Tibial artery (tissue), 4 donors: Measurements from ENCODE around the gene NAP1L1.
A peak's percentile ranks its signal among the peaks of the same experiment; 100 is the strongest.

ENCODE experiments used
- DNase-seq, 2 donors: peaks; one replicate each; pipeline ENCODE4 v3.0.0-alpha.2; 2019
- H3K27ac ChIP-seq, 2 donors: fragments of 200-600 bp; sonication (generic) in 1 of 2; 1 replicate in 1 of 2; 2 replicates in 1 of 2; pipeline ENCODE4 v1.5.1; 2018 to 2019; ENCODE audit warnings: mild to moderate bottlenecking in 1 of 2
- H3K27me3 ChIP-seq, 2 donors: fragments of 200-600 bp; sonication (generic) in 1 of 2; one replicate each; pipeline versions ENCODE4 v1.5.1 to v1.6.0; 2016 to 2019
- H3K36me3 ChIP-seq, 3 donors: fragments of 200-600 bp; sonication (generic) in 2 of 3; one replicate each; pipeline ENCODE4 v1.5.1; 2016 to 2019; ENCODE audit warnings: mild to moderate bottlenecking in 2 of 3
- H3K4me1 ChIP-seq, 4 donors: fragments of 200-600 bp; sonication (generic) in 2 of 4; 1 replicate in 3 of 4; 2 replicates in 1 of 4; pipeline ENCODE4 v1.5.1; 2016 to 2019
- H3K4me3 ChIP-seq, 2 donors: fragments of 200-600 bp; sonication (generic) in 1 of 2; 1 replicate in 1 of 2; 2 replicates in 1 of 2; pipeline ENCODE4 v1.5.1; 2018 to 2019; ENCODE audit warnings: mild to moderate bottlenecking in 2 of 2
- H3K9me3 ChIP-seq, 3 donors: fragments of 200-600 bp; sonication (generic) in 1 of 3; one replicate each; pipeline ENCODE4 v1.5.1; 2016 to 2019
- CTCF ChIP-seq, 2 experiments: fragments of 200-600 bp in 1 of 2; fragments of 450-650 bp in 1 of 2; IDR thresholded peaks; one replicate each; pipeline ENCODE4 v1.5.1; 2017 to 2019; ENCODE audit warnings: antibody characterized with exemption in 2 of 2, mild to moderate bottlenecking in 1 of 2, moderate library complexity in 1 of 2
- intact Hi-C: fragments of 100-400 bp; cut with DNase I; formaldehyde crosslinking; loops from one replicate; pipeline ENCODE4 v1.15.0; 2023; ENCODE audit warnings: low total_unique reads

NAP1L1 gene

GRCh38 chr12:76094754-76095153 lies 10.3 kb upstream of the NAP1L1 start:
- Histone ChIP-seq H3K9me3 (no peaks in the 10 kb centered on the region), H3K27me3 (no peaks in the 10 kb centered on the region), H3K27ac (no peak overlapping the region), H3K4me1 (no peaks in the 10 kb centered on the region), H3K4me3 (no peak overlapping the region), H3K36me3 (no peaks in the 10 kb centered on the region)
- no peak for TF ChIP-seq CTCF (IDR thresholded peaks at IDR 0.05)
- intact Hi-C loops = no loop called here
- no peak for DNase-seq

- Histone ChIP-seq H3K4me3 (no peak overlapping the region), H3K27me3 (no peaks in the 10 kb centered on the region), H3K27ac (no peak overlapping the region), H3K36me3 (no peaks in the 10 kb centered on the region), H3K4me1 (no peaks in the 10 kb centered on the region), H3K9me3 (no peaks in the 10 kb centered on the region)
- TF ChIP-seq CTCF (IDR thresholded peaks at IDR 0.05) = no peak
- no peak for DNase-seq
- intact Hi-C loops = no loop called here
Observed at GRCh38 chr12:76091246-76091754, 6.8 kb upstream of the NAP1L1 start.

- intact Hi-C loops = loop anchor here (10.0 kb wide), 1 partner anchor 259 kb away; the partner anchor contains the start of gene BBS10
- DNase-seq = no peak
- H3K4me3 ChIP-seq = peak overlapping the region; percentile 89 to 92
Observed at GRCh38 chr12:76085520-76085868, 1.0 kb upstream of the NAP1L1 start.

GRCh38 chr12:76084863-76085519 lies 506 bp upstream of the NAP1L1 start:
- peak in 1 of 2 donors; percentile 85 for DNase-seq
- no peak for TF ChIP-seq CTCF (IDR thresholded peaks at IDR 0.05)
- intact Hi-C loops = loop anchor here (10.0 kb wide), 1 partner anchor 260 kb away; the partner anchor contains the start of gene BBS10

More at GRCh38 chr12:76085520-76085868, 1.0 kb upstream of the NAP1L1 start:
- Histone ChIP-seq H3K27ac (peak overlapping the region; percentile 98 to 99), H3K9me3 (no peaks in the 10 kb centered on the region), H3K36me3 (no peaks in the 10 kb centered on the region), H3K27me3 (no peaks in the 10 kb centered on the region), H3K4me1 (peaks cover 0 to 25% (median 12%) of the 10 kb centered on the region in 4 donors)
- no peak for TF ChIP-seq CTCF (IDR thresholded peaks at IDR 0.05)

GRCh38 chr12:76083246-76083903 lies 1.1 kb downstream of the NAP1L1 start:
- intact Hi-C loops = loop anchor here (10.0 kb wide), 1 partner anchor 261 kb away; the partner anchor contains the start of gene BBS10
- peak overlapping the region; percentile 89 to 92 for H3K4me3 ChIP-seq
- H3K9me3 ChIP-seq = peaks cover 0 to 10% (median 5%) of the 10 kb centered on the region in 3 donors
- H3K36me3 ChIP-seq = peaks cover 0 to 6% (median 0%) of the 10 kb centered on the region in 3 donors
- no peaks in the 10 kb centered on the region for H3K27me3 ChIP-seq
- peaks cover 0 to 25% (median 12%) of the 10 kb centered on the region in 4 donors for H3K4me1 ChIP-seq
- H3K27ac ChIP-seq = peak overlapping the region; percentile 98 to 99
- DNase-seq = no peak
- TF ChIP-seq CTCF (IDR thresholded peaks at IDR 0.05) = no peak

More at GRCh38 chr12:76084863-76085519, 506 bp upstream of the NAP1L1 start:
- peak overlapping the region; percentile 89 to 92 for H3K4me3 ChIP-seq
- no peaks in the 10 kb centered on the region for H3K27me3 ChIP-seq
- no peaks in the 10 kb centered on the region for H3K36me3 ChIP-seq
- H3K4me1 ChIP-seq = peaks cover 0 to 25% (median 12%) of the 10 kb centered on the region in 4 donors
- H3K9me3 ChIP-seq = no peaks in the 10 kb centered on the region
- H3K27ac ChIP-seq = peak overlapping the region; percentile 98 to 99
